Peyer's patch (tissue), 4 donors: Measurements from ENCODE around the gene ANKRD61.

Experiments
- CTCF ChIP-seq, 6 experiments: fragments of 450-650 bp in 4 of 6; fragments of 200-600 bp in 2 of 6; sonication (generic) in 1 of 6; IDR thresholded peaks; one replicate each; pipeline ENCODE4 v1.5.1; 2017 to 2019; ENCODE audit warnings: antibody characterized with exemption in 6 of 6, mild to moderate bottlenecking in 3 of 6, moderate library complexity in 1 of 6
- POLR2A ChIP-seq, 2 donors: fragments of 450-650 bp; IDR thresholded peaks; one replicate each; pipeline ENCODE4 v1.5.1; 2017; ENCODE audit warnings: antibody characterized with exemption in 2 of 2, mild to moderate bottlenecking in 2 of 2, moderate library complexity in 2 of 2

- TF ChIP-seq CTCF (IDR thresholded peaks at IDR 0.05), result no peak
- no peak for TF ChIP-seq POLR2A (IDR thresholded peaks at IDR 0.05)
These were observed 8.5 kb upstream of the ANKRD61 start for GRCh38 chr7:6022707-6023106.
